GM12875 (cell line): ENCODE results near the gene MUL1.

Experiments used
- H3K4me3 ChIP-seq: one replicate; pipeline ENCODE4 v1.5.1; 2011; ENCODE audit warnings: low read depth, low read length, control low read depth
- TF ChIP-seq, protein P1 (sequence below): IDR thresholded peaks from 2 replicates; pipeline ENCODE4 v1.5.1; 2011; ENCODE audit warnings: low read depth, mild to moderate bottlenecking, control low read depth, inconsistent platforms, low read length, moderate library complexity, borderline replicate concordance; ENCODE audit not compliant: insufficient read depth

Gene MUL1

DNA sequence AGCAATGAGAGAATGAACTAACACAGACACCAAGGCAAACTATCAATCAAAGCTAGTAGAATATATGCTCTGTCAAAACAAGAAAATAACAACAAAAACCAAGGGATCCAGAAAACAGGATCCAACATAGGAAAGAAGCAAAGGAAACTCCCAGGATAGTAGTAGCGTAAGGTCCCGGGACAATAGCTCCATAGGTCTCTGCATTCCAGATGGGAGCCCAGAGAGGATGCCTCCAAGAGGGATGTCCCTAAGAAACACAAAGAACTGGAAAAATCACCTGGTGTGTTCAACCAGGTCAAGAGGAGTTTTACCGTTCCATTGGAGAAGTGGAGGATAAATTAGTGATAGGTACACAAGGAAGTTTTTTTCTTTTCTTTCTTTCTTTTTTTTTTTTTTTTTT is 38.7 kb upstream of the MUL1 start:
- TF ChIP-seq, protein P1, sequence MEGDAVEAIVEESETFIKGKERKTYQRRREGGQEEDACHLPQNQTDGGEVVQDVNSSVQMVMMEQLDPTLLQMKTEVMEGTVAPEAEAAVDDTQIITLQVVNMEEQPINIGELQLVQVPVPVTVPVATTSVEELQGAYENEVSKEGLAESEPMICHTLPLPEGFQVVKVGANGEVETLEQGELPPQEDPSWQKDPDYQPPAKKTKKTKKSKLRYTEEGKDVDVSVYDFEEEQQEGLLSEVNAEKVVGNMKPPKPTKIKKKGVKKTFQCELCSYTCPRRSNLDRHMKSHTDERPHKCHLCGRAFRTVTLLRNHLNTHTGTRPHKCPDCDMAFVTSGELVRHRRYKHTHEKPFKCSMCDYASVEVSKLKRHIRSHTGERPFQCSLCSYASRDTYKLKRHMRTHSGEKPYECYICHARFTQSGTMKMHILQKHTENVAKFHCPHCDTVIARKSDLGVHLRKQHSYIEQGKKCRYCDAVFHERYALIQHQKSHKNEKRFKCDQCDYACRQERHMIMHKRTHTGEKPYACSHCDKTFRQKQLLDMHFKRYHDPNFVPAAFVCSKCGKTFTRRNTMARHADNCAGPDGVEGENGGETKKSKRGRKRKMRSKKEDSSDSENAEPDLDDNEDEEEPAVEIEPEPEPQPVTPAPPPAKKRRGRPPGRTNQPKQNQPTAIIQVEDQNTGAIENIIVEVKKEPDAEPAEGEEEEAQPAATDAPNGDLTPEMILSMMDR = no peak
- no peak overlapping the region for H3K4me3 ChIP-seq

DNA sequence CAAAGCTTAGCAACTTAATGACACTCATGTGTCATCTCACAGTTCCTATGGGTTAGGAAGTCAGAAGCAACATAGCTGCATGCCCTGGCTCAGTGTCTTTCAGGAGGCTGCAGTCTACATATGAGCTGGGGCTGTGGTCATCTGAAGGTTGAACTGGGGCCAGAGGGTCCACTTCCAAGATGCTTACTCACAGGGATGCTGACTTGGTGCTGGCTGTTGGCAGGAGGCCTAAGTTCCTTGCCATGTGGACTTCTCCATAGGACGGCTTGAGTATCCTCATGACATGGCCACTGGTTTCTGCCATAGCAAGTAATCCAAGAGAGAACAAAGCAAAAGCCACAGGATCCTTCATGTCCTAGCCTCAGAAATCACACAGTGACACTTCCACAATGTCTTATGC is 32.3 kb upstream of the MUL1 start:
- H3K4me3 ChIP-seq = no peak overlapping the region
- TF ChIP-seq, protein P1 = no peak

DNA sequence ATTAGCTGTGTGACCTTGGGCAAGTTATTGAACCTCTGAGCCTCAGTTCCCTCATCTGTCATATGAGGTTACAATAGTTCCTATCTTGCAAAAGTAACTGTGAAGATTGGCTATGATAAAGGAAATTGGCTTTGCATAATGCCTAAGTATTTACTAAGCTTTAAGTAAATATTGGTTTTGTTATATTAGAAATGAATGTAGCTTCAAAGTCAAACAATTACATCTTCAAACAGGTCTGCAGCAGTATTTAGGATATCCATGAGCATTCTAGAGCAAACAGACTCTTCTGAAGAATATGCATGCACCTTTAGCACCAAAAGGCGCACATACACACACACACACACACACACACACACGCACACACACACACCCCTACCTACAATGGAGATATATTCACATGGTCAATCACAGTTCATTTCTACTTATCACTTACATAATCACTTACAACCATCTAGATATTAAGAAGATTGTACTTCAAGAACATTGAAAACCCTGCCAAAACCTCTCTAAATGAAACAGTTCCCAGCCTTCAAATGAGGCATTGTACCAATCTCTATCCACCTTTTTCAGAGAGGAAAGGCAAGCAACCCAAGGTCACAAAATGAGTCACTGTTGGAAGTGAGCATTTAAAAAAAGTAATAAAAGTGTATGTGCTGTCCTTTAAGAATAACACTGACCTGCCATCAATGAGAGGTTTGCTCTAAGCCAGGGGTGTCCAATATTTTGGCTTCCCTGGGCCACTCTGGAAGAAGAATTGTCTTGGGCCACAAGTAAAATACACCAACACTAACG is 31.0 kb upstream of the MUL1 start:
- TF ChIP-seq, protein P1 = no peak
- H3K4me3 ChIP-seq = no peak overlapping the region

DNA sequence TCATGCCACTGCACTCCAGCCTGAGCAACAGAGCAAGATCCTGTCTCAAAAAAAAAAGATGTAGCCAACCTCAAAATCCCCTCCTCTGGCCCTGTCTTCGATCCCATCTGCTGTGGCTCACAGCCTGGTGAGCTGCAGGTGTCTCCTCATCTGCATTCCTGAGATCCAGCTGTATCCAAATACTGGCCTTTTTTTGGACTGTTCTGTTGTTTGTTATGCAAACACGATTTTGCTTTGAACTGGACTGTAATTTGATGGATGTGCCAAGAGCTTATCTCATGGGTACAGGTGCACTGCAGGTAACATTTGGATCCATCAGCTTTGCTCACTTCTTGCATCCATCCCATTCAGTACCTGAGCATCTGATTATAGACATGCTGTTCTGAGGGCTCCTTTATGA is 30.3 kb upstream of the MUL1 start:
- H3K4me3 ChIP-seq = no peak overlapping the region
- TF ChIP-seq, protein P1 = no peak

DNA sequence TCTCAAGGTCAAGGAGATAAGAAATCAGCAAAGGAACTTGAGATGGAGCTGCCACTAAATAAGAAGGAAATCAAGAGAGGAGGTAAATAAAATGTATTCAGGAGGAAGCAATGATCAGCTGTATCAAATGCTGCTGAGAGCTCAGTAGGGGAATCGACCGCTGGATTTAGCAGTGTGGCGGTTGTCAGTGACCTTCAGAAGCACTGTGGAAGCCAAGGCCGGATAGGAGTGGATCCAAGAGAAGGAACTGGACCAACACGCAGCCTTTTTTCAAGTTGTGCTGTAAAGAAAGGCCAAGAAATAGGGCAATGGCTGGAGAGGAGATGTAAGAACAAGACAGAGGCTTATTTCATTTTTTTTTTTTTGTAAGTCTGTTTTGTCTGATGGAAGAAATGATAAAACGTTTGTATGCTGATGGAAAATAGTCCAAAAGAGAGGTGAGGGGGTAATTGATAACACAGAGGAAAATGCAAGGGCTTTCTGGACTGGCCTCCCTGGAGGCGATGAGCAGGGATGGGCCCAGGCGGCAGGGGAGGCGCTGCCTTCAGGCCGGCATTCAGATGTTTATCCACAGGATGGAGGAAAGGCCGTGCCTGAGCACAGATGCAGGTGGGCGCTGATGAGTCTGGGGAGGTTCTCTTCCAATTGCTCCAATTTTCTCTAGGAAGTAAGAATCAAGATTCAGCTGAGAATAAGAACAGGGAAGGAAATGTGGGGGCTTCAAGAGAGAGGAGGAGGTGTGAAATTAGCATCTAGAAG is 26.9 kb upstream of the MUL1 start:
- TF ChIP-seq, protein P1 = no peak
- no peak overlapping the region for H3K4me3 ChIP-seq

DNA sequence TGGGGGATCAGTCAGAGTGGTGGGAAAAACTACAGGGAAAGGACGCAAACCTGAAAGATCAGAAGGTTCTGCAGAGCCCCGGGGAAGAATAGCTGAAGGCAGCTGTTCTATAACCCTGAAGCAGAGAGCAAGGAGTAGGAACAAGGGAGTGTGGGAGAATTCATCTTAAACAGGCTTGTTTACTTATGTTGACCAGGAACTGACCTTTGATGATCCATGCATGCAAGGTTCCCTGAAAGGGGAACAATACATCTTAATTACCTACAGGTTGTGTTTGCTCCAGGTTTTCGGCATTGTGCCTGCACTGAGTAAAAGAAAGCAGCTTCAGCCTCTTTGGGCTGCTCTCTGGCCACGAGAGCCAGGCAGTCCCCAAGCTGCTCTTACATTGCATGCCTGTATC is 25.7 kb upstream of the MUL1 start:
- no peak overlapping the region for H3K4me3 ChIP-seq
- TF ChIP-seq, protein P1 = no peak

DNA sequence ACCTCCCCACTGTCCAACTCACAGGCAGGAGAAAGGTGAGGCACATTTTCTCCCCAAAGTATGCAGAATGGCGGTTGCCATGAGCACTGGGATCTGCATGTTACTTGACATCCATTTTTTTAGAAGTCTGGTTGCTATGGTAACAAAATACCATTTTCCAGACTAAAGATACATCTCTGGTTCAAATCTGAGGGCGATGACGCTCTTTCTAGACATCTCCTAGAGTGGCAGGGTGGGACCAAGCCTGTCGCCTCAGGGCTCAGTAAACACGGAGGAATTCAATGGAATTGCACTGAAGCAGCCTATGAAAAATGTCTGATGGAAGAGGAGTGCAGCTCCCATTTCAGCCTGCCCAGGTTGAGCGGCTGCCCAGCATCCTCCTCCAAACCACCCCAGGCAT is 22.9 kb upstream of the MUL1 start:
- H3K4me3 ChIP-seq = no peak overlapping the region
- TF ChIP-seq, protein P1 = no peak
